ENCODE results near the gene SUCLA2.
"Not testable (repeated sequence)": the region's sequence is repeated elsewhere in the genome, so short reads cannot be mapped to it uniquely, and the experiment has no call there.

Gene SUCLA2

DNA sequence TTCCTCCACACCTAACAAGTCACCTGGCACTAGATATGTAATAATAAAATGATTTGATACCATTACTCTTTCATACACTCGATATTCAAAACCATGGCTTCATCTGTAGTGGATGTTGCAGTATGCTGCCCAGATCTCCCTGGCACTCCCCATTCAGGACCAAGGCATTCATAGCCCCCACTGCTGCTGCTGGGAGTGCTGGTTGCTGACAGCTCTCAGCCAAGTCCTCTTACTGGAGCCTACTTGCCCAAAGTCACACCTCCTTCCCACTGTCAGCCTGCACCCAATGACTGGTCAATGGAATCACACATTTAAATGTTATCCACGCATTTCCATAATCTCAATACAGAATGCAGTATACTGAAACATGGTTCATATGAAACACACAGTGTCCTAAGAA, 3.7 kb downstream of the SUCLA2 start:
- in situ Hi-C loops (cut with MboI; ENCODE audit: low sequenced_read_pairs), result no loop called here

DNA sequence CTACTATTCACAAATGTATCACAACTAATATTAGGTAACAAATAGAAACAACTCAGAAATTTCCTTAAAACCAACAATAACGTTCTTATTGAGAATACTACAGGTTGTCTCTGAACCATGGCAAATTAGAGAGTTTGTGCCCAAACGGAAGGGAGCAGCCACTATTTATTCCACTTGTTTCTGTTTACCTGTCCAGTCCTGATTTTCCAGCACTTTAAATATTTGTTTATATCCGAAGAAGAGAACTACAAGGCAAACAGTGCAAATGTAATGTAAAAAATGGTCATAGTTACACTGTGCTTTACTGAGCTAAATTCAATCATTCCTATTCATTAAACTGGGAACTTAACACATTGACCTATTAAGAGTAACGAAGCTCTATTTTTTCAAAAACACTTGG, 9.2 kb downstream of the SUCLA2 start:
- in situ Hi-C loops (cut with MboI; ENCODE audit: low sequenced_read_pairs), result no loop called here

DNA sequence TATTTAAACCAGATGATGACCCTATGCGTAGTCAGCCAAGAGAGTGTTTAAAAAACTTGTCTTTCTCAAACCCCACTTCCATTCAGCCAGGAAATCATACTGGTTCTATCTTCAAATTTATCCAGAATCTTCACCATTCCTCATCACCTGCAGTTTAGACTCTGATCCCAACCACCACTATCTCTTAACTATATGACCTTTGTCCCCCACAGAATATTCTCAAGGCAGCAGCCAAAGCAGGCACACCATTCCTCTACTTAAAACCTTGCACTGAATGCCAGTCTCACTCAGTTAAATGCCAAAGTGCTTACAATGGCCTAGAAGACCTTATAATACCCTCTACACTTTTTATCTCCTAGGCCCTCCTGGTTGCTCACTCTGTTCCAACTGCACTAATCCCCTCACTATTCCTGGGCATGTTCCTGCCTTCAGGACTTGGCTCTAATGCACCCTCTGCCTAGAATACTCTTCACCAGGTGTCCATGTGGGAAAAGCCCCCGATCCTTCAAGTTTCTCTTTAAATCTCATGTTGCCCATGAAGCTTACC, 10.1 kb downstream of the SUCLA2 start:
- in situ Hi-C loops (cut with MboI; ENCODE audit: low sequenced_read_pairs), result no loop called here

DNA sequence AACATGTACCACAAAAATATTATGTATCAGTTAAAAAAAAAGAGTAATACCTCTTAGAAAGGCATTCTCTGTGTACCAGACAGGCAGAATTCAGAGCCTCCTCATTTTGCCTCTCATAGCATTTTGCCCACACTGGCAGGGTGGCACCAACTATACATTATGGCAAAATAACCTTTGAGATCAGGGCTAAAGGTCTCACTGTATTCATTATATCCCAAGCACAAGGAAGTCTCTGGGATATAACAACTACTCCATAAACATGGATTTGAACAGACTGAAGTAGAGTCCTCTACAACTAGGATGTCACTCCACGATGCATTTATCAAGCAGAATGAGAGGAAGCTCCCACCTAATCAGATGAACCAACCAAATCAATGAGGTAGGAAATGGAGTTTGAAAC, 10.6 kb downstream of the SUCLA2 start:
- in situ Hi-C loops (cut with MboI; ENCODE audit: low sequenced_read_pairs), result no loop called here

DNA sequence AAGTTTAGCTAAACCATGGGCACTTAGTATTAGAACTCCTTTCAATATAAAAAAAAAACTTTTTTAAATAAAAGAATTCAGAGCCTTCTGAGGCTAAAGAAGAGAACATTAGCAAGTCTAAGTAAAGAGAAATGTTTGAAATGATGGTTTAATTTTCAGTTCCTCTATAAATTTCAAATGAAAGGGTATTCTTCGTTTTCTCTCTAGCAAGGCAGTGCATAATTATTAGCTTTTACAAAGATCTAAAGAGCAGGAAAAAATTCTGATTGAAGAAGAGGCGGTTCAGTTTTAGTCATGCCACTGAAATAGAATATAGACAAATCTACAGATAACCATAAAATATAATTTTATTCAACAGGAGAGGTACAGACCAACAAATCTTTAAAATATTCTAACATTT, 18.0 kb downstream of the SUCLA2 start:
- in situ Hi-C loops (cut with MboI; ENCODE audit: low sequenced_read_pairs), result no loop called here

DNA sequence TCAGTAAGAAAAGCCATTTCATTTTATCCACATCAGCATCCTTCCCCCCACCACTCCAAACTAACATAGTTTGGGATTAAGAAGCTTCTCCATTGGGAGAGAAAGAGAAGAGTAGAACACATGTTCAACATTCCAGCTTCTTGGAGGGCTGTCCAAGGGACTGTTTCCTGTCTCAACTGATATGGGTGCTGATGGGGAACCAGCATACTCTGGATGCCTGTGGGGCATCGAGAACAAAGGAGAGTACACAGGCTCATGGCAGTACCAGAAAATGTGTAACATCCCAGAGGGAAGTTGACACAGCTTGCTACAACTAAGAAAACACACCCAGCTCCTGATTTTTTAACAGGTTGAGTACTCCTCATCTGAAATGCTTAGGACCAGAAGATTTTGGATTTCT, 24.7 kb downstream of the SUCLA2 start:
- in situ Hi-C loops (cut with MboI; ENCODE audit: low sequenced_read_pairs), result no loop called here

DNA sequence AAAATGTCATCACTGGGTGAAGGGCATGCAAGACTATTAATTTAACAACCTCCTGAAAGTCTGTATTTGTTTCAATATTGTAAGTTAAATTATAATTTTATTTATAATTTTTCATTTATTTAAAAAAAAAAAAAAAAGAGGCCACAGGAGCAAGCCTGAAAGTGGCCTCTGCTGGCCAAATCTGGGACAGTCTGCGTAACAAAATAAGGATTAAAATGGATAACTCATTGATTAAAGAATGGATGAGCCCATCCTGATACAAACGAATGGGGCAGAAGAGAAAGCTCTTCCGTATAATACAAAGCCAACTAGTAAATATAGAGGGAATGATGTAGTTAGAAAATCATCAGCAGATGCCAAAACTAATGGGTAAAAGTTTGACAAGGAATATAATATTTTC, 36.2 kb downstream of the SUCLA2 start:
- in situ Hi-C loops (cut with MboI; ENCODE audit: low sequenced_read_pairs), result no loop called here

DNA sequence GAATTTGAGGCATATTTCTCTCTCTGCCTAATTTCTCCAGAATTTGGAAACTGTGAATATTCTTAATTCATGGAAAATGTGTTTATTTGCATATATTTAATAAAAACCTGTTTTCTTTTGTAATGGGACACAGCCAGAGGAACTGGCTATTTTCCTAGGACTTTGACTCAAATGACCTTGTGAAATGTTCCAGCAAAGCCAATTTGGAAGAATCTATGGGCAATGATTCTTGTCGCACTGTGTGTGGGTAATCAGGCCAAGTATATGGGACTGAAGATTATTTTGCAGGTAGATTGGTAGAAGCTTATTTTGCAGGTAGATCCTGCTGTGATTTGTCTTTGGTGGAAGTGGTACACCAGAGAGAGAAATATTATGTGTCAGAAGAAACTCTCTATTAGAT, 38.8 kb downstream of the SUCLA2 start:
- in situ Hi-C loops (cut with MboI; ENCODE audit: low sequenced_read_pairs), result no loop called here

DNA sequence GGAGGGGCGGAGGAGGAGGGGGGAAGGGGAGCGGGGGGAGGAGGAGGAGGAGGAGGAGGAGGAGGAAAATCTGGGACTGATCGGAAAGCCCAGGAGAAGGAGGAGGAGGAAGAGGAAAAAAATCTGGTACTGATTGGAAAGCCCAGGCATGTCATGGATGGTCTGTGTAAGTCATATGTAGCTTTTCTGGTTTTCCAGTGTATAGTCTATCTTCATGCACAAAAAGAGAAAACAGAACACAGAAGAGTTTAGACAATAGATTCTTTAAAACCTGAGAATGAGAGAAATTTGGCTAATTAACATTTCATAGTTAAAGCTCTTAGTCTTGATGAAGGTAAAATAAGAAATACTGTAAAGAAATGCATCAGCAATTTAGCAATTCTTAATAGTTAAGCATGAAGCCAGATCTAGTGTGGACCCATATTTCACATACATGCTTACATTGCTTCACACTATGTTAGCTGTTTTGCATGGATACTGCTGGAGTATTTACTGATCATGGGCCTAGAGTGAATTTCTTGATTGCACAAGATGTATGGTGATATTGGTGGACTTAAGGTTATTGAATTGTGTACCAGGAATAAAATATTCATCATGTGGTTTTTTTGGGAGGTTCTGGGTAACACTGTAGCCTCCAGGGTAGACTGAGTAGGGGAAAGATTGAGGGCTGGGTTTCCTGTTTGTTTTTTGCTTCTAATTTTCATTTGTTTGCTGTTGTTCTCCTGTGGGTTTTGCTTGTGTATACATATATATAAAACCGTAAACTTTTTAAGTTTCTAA, 41.4 kb downstream of the SUCLA2 start:
- in situ Hi-C loops (cut with MboI; ENCODE audit: low sequenced_read_pairs), result no loop called here

DNA sequence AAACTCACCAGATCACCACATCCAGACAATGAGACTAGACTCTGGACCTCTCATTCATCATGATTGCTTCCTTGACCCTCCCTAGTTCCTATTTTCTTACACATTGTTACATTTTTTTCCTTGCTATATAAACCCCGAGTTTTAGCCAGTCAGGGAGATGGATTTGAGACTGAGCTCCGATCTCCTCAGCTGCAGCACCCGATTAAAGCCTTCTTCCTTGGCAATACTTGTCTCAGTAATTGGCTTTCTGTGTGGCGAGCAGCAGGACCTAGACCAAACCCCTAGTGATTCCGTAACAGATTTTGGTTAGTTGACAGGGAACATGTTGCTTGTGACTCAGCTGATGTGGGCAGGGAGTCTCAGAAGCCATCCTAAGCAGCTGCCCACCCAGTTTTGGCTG, 44.0 kb downstream of the SUCLA2 start:
- in situ Hi-C loops (cut with MboI; ENCODE audit: low sequenced_read_pairs), result no loop called here

DNA sequence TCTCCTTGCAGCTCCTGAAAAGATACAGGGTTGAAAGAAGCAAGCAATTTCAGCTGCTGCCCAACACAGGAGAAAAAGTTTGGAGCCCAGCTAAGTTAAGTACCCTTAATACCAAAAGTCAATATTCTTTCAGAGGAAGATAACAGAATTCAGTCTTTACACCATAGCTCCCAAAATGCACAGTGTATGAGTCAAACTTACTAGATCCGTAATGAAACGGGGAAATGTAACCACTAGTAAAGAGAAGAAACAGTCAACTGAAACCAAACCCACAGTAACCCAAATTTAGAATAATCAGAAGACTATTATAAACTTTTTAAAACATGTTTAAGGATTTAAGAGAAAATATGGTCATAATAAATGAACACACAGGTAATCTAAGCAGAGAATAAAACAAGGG, 45.2 kb downstream of the SUCLA2 start:
- in situ Hi-C loops (cut with MboI; ENCODE audit: low sequenced_read_pairs), result no loop called here

DNA sequence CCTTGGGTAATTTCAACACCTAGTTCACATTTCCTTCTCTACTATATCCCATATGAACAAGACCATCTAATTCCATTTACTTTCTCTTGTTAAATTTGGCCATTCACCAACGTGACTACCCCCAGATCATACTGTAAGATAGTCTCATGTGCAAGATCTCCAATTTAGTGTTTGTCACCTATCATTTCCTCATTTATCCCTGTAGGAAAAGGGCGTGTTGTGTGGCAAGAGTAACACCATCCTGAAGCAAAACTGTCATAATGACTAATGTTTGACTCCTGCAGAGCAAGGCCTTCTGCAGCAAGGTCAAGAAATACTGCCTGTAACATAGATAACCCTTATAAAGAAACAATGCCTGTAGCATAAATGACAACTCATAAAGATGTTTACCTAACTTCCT, 51.3 kb downstream of the SUCLA2 start:
- in situ Hi-C loops (cut with MboI; ENCODE audit: low sequenced_read_pairs), result no loop called here

DNA sequence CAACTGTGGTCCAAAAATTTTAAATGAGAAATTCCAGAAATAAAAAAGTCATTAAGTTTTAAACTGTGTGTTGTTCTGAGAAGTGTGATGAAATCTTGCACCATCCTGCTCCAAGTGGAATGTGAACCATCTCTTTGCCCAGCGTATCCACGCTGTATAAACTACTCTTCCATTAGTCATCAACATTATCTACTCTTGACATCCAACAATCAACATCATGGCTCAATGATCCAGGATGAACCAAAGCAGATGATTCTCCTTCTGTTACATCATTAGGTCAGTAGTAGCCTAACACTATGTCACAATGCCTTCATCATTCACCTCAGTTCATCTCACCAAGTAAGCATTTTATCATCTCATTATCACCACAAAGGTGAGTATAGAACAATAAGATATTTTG, 55.3 kb downstream of the SUCLA2 start:
- in situ Hi-C loops (cut with MboI; ENCODE audit: low sequenced_read_pairs), result no loop called here

DNA sequence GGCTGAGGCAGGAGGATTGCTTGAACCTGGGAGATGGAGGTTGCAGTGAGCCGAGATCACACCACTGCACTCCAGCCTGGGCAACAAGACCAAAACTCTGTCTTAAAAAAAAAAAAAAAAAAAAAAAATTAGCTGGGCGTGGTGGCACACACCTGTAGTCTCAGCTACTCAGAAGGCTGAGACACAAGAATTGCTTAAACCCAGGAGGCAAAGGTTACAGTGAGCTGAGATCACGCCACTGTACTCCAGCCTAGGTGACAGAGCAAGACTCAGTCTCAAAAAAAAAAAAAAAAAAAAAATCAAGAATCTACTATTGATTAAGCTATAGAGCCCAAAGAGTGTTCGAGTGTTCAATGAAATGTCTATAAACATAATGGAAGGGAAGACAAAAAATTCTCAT, 55.9 kb downstream of the SUCLA2 start:
- in situ Hi-C loops (cut with MboI; ENCODE audit: low sequenced_read_pairs), result not testable (repeated sequence)

DNA sequence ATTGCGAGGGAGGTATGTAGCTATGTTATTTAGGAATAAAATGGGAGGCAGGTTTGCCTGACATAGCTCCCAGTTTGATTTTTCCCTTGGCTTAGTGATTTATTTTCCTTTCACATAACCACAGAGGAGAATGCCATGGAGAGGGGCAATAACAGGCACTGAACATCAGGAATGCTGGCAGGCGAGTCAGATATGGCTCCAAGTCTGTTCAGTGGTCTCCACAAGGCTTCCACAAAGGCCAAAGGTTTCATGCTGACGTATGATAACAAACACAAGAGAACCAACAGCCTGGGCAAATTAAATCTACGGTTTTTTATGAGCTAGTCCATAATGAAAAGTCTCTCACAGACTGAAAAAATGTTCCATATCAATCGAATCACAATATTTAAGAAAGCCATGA, 66.7 kb downstream of the SUCLA2 start:
- in situ Hi-C loops (cut with MboI; ENCODE audit: low sequenced_read_pairs), result no loop called here

DNA sequence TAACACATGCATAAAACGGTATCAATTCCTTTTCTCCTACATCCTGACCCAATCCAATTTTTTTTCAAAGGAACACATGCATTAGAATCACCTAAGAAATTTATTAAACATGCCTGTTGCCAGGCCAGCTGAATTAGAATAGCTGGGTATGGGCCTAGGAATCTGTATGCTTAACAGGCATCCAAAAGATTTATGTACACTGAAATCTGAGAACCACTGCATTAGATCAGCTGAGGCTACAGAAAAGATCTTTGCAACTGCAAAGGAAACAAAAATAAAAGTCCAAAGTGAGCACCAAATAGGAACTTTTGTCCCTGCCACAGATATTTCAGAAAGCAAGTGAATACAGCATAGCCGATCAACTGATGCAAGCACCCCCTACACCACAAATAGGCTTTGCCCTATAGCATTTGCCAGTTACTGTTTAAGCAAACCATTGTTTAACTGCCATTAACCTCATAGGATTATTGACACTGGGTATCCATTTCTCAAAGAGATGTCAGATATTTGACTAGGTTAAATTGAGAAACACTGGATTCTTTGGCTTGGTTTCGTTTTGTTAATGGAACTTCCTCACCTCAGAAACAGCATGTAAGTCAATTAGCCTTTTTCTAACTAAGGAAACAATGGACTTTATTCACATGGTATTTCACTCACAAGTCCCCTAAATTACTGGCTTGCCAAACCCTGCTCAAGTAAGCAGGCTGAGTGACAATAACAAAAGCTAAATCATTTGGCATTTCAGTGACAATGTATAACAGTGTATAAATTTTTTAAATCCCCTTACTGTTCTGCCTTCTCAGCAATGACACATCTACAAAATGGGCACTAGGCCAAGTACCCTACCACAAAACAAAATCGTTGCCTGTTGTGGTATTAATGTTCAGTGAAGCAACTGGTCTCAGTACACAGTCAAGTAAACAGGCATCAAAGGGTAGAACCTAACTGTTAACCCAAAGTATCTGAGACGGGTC, 67.8 kb downstream of the SUCLA2 start:
- in situ Hi-C loops (cut with MboI; ENCODE audit: low sequenced_read_pairs), result no loop called here

DNA sequence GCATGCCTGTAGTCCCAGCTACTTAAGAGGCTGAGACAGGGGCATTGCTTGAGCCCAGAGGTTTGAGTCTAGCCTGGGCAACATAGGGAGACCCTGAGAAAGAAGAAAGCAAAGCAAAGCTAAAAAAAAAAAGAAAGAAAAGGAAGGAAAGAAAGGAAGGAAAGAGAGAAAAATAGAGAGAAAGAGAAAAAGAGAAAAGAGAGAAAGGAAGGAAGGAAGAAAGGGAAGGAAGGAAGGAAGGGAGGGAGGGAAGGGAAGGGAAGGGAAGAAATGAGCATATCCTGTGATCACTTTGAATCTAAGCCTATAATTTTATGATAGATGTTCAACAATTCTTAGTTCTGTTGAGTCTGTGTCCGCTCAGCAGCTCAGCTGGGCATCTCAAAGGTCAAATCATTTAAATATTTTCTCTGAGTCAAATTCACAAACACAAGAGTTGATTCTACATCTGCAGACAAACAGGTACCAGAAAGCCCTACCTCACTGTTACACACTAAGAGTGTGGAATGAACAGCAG, 70.4 kb downstream of the SUCLA2 start:
- in situ Hi-C loops (cut with MboI; ENCODE audit: low sequenced_read_pairs), result no loop called here

DNA sequence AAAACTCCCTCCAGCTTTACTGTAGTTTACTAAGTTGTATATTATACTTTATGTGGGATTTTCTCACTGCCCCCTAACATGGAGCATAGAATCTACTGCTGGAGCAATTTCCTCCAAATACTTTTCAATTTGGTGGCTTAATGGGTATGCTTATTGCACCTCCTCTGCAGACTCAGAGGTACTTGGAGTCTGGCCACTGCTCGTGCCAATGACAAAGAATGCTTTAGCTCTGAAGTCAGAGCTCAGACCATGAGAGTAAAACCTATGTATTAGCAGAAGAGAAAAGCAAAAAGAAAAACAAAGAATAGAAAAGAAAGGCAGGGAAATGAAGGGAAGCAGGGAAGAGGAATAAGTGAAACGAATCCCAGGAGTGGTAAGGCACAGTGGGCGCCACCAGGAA, 71.9 kb downstream of the SUCLA2 start:
- in situ Hi-C loops (cut with MboI; ENCODE audit: low sequenced_read_pairs), result no loop called here

DNA sequence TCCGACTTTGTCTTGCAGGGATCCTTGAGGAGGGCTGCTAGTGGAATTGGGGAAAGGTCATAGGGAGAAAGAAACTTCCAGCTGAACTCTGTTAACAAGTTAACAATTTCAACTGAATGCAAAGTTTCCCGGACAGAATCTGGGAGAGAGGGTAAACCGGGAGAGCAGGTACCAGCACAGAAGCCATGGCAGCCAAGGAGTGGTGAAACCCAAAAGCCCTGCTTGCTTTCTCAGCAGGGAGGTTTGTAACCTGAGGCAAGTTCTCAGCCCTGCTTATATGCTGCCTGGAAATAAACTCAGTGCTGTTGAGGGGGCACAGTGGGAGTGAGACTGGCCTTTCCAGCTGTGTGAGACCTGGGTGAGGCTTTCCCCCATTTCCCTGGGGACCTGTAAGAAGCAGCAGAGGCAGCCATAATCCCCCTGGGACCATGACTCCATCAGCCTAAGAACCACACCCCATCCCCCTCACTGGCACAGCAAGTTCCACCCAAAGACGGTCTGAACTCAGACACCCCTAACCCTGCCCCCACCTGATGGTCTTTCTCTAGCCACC, 84.0 kb downstream of the SUCLA2 start:
- in situ Hi-C loops (cut with MboI; ENCODE audit: low sequenced_read_pairs), result no loop called here

DNA sequence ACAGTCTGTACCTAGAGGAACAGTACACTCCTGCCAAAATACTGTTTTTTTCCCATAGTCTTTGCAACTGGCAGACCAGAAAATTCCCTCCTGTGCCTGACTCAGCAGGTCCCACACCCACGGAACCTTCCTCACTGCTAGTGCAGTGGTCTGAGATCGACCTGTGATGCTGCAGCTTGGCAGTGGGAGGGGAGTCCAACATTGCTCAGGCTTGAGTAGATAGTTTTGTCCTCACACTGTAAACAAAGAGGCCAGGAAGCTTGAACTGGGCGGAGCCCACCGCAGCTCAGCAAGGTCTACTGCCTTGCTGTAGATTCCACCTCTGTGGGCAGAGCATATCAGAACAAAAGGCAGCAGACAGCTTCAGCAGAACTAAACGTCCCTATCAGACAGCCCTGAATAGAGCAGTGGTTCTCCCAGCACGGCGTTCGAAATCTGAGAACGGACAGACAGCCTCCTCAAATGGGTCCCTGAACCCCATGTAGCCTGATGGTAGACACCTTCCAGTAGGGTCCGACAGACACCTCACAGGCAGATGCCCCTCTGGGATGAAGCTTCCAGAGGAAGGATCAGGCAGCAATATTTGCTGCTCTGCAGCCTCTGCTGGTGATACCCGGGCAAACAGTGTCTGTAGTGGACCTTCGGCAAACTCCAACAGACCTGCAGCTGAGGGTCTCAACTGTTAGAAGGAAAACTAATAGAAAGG, 92.7 kb downstream of the SUCLA2 start:
- in situ Hi-C loops (cut with MboI; ENCODE audit: low sequenced_read_pairs), result no loop called here

DNA sequence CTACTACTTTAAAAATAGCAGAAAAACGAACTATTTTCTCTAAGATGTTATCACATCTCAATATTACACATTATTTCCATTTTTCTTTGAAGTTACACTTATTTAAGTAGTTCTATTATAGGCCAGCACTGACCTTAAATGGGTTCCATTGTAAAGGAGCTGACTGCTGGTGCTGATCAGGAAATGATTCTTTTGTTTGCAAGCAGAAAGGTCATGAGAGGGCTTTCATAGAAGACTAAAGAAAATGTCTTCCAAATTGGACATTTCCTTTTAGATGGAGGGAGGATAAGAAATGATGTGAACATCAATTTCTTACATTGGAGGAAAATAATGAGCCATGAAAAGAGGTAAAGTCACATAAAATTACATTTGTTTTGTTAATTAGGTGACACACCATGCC, 96.2 kb downstream of the SUCLA2 start:
- in situ Hi-C loops (cut with MboI; ENCODE audit: low sequenced_read_pairs), result no loop called here
